ENCODE results near the gene SOX9. TPM values are rescaled to one million over a fixed set of nuclear protein-coding genes. Genes with fewer than 3 reads are reported as not detected.

Gene SOX9
- total RNA-seq, 4 donors from 2014 or later = 15.5 to 32.6 (median 23.3) TPM

- H3K4me3 ChIP-seq (replicated peaks in 1 of 3) = no peak overlapping the region
- intact Hi-C loops (cut with DNase I) = no loop called here
- H3K4me1 ChIP-seq = peaks cover 0 to 4% of the 10 kb centered on the region in 2 donors
- 60 to 69% methylated on average over 7 to 11 of the region's 12 CpGs for WGBS, 2 donors
- H3K36me3 ChIP-seq = no peaks in the 10 kb centered on the region
- H3K27ac ChIP-seq = no peak overlapping the region
- no peaks in the 10 kb centered on the region for H3K9me3 ChIP-seq
- TF ChIP-seq CTCF (IDR thresholded peaks at IDR 0.05) (no peak), POLR2A (IDR thresholded peaks at IDR 0.05) (no peak)
- H3K27me3 ChIP-seq = no peaks in the 10 kb centered on the region
- no peak for DNase-seq
These were observed 45.1 kb downstream of the SOX9 start for GRCh38 chr17:72165867-72166439.

- intact Hi-C loops (cut with DNase I) = no loop called here
- Histone ChIP-seq H3K4me3 (replicated peaks in 1 of 3) (no peak overlapping the region), H3K9me3 (no peaks in the 10 kb centered on the region), H3K27me3 (no peaks in the 10 kb centered on the region), H3K36me3 (no peaks in the 10 kb centered on the region), H3K27ac (no peak overlapping the region), H3K4me1 (peaks cover 0 to 4% of the 10 kb centered on the region in 2 donors)
- 78 to 83% methylated on average over 2 of the region's 2 CpGs for WGBS, 2 donors
- TF ChIP-seq POLR2A (IDR thresholded peaks at IDR 0.05) = no peak
- no peak for TF ChIP-seq CTCF (IDR thresholded peaks at IDR 0.05)
- DNase-seq = no peak
These were observed 46.8 kb downstream of the SOX9 start for GRCh38 chr17:72167593-72167992.

DNA sequence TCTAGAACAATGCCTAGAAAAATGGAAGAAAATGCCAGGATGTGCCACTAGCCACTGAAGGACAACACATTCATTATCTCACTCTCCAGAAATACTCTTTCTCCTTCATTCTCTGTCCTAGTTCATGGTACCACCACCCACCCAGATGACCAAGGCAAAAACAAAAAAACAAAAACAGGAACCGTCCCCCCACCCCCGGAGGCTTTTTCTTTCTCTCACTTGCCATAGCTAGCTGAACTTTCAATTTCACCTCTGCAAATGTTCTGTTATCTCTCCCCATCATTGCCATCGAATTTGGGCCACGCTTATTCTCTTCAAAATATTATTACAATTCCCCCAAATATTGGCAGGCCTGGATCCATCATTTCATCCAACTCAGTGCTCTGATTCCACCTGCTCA is 49.0 kb downstream of the SOX9 start:
- Histone ChIP-seq H3K4me1 (peaks cover 0 to 4% of the 10 kb centered on the region in 2 donors), H3K9me3 (no peaks in the 10 kb centered on the region), H3K27ac (no peak overlapping the region), H3K4me3 (replicated peaks in 1 of 3) (no peak overlapping the region), H3K36me3 (no peaks in the 10 kb centered on the region), H3K27me3 (no peaks in the 10 kb centered on the region)
- TF ChIP-seq CTCF (IDR thresholded peaks at IDR 0.05) (no peak), POLR2A (IDR thresholded peaks at IDR 0.05) (no peak)
- WGBS, 2 donors = 89 to 90% methylated on average over 4 of the region's 4 CpGs
- no peak for DNase-seq
- intact Hi-C loops (cut with DNase I) = no loop called here

DNA sequence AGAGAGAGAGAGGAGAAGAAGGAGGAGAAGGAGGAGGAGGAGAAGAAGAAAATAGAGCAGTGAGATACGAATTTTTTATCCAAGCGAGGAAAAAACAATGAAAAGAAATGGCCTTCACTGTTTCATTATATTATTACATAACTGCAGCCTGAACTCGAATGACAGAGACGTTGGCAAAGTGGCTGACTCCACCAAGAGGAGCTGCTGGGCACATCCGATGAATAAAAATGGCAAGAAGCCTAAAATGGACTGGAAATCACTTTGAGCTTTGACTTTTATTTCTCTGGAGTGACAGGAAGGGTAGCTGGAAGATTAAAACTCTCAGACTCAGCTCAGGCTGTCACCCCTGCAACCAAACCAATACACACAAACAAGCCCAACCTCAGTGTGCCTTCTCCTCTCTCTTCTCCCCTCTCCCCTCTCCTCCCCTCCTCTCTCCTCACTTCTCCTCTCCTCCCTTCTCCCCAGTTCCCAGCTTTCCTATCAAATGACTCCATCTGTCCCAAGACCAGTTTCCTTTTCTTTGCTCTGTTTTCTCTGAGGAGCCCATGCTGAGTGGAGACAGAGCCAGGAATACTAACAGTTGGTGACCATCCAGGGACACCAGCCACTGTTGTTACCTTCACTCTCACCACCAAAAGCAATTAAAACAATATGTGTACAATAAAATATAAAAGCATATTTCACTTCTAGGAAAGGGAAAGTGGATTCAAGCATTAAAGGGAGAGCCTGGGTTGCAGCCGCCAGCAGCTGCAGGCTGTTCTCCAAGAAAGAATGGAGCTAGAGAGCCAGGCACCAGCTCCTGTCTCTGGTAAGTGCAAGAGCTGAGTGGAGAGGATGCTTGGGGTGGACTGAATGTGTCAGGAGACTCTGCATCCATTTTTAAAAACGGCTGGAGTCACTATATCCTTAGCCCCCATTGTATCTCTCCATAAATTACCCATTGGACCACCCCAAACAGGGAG is 51.2 kb downstream of the SOX9 start:
- Histone ChIP-seq H3K27me3 (no peaks in the 10 kb centered on the region), H3K36me3 (no peaks in the 10 kb centered on the region), H3K4me1 (peaks cover 19 to 23% of the 10 kb centered on the region in 2 donors), H3K9me3 (no peaks in the 10 kb centered on the region), H3K27ac (peak overlapping the region in 2 of 3 donors; percentile 3 to 24), H3K4me3 (replicated peaks in 1 of 3) (no peak overlapping the region)
- DNase-seq = peak in 1 of 2 donors; percentile 44
- TF ChIP-seq CTCF (IDR thresholded peaks at IDR 0.05) = no peak
- TF ChIP-seq POLR2A (IDR thresholded peaks at IDR 0.05) = no peak
- WGBS, 2 donors = 29 to 42% methylated on average over 7 of the region's 7 CpGs
- intact Hi-C loops (cut with DNase I) = no loop called here

Measured in thyroid gland (tissue), 4 donors.